ENCODE measurements around the gene KIFC1. TPM values are rescaled to one million over a fixed set of nuclear protein-coding genes. Genes with fewer than 3 reads are reported as not detected.
"Not testable (repeated sequence)": the region's sequence is repeated elsewhere in the genome, so short reads cannot be mapped to it uniquely, and the experiment has no call there.

KIFC1 gene
- total and polyA plus RNA-seq, 4 experiments from 2014 or later: 0.54 to 0.69 (median 0.61) TPM; not detected in 1

DNA sequence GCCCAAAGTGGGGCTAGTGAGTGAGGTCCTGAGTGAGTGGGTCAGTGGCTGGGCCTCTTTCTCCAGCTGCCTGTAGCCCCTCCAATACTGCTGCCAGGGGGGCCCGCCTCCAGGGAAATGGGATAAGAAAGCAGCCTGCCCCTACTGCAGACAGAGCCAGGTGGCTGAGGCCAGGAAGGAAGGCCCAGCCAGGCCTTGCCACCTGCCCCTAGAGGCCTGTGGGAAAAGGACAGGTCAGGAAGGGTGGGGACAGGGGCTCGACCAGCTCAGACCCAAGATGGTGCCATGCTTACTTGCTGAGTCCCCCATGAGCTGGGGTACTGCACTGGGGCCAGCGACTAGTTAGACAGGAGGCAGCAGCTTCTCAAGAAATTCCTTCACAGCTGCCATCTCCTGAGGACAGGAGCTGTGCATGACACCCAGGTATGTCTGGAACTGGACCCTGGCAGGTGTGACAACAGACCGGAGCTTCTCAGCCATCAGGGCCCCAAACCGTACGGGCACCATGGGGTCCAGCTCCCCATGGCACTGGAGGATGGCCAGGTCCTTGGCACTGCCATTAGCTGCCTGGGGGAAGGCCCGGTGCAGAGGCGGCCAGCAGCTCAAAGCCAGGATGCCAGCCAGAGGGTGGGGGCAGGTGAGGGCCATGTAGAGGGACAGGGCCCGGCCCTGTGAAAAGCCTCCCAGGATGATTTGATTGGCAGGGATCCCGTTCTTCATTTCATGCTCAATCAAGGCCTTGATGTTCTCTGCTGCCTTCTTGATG is 26.2 kb upstream of the KIFC1 start:
- H3K27me3 Mint-ChIP-seq; H3K36me3 Mint-ChIP-seq; H3K9me3 ChIP-seq (ENCODE audit: control insufficient read depth in 1 of 2, low read length in 2 of 2); H3K4me1 ChIP-seq (ENCODE audit: insufficient read depth, low read length); H3K27ac ChIP-seq (ENCODE audit: low read depth, low read length); H3K4me3 Mint-ChIP-seq; H3K27me3 ChIP-seq (ENCODE audit: insufficient read depth, low read length); H3K4me1 Mint-ChIP-seq; H3K36me3 ChIP-seq (ENCODE audit: insufficient read depth, low read length); intact Hi-C loops (cut with micrococcal nuclease); H3K4me3 ChIP-seq (ENCODE audit: low read length in 2 of 2); CTCF ChIA-PET (ENCODE audit: partially characterized antibody); POLR2A ChIA-PET (ENCODE audit: partially characterized antibody); H3K27ac Mint-ChIP-seq; H3K9me3 Mint-ChIP-seq; DNase-seq: not testable (repeated sequence)

DNA sequence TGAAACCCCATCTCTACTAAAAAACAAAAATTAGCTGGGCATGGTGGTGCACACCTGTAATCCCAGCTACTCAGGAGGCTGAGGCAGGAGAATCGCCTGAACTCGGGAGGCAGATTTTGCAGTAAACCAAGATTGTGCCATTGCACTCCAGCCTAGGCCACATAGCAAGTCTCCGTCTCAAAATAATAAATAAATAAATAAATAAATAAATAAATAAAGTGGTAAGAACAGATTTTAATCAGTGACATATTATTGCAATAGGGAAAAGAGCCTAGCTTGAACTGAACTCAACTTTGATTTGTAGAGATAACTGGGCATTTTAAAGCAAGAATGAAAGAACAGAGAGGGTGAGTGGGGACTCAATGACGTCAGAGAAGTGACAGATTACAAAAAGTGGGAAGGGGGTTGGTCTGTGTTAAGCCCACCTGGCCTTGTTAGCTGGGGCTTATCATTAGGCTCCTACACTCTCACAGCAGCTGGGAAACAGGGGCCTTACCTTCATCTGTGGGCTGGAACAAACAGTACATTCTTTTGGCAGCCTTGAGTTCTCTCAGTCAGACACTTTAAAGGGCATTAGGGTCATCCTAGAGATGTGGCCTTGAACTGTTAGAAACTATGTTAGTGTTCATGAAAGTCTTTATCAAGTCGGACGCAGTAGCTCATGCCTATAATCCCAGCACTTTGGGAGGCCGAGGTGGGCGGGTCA is 24.5 kb upstream of the KIFC1 start:
- Mint-ChIP-seq H3K4me1 (no peaks in the 10 kb centered on the region), H3K4me3 (no peak overlapping the region), H3K9me3 (no peaks in the 10 kb centered on the region), H3K36me3 (no peaks in the 10 kb centered on the region), H3K27ac (no peak overlapping the region), H3K27me3 (no peaks in the 10 kb centered on the region)
- intact Hi-C loops (cut with micrococcal nuclease): no loop called here
- Histone ChIP-seq H3K27ac (ENCODE audit: low read depth, low read length) (no peak overlapping the region), H3K4me3 (ENCODE audit: low read length in 2 of 2) (no peak overlapping the region), H3K36me3 (ENCODE audit: insufficient read depth, low read length) (no peaks in the 10 kb centered on the region), H3K4me1 (ENCODE audit: insufficient read depth, low read length) (no peaks in the 10 kb centered on the region), H3K27me3 (ENCODE audit: insufficient read depth, low read length) (no peaks in the 10 kb centered on the region), H3K9me3 (ENCODE audit: control insufficient read depth in 1 of 2, low read length in 2 of 2) (no peaks in the 10 kb centered on the region)
- DNase-seq: no peak
- CTCF ChIA-PET (ENCODE audit: partially characterized antibody): interaction anchor here (1.2 kb wide), 1 partner anchor 18 kb away, joined by 4 read pairs; no protein-coding TSS in a partner anchor
- POLR2A ChIA-PET (ENCODE audit: partially characterized antibody): interaction anchor here (0.7 to 0.8 kb wide), 2 partner anchors 22 to 103 kb away, joined by 3 read pairs; no protein-coding TSS in a partner anchor

DNA sequence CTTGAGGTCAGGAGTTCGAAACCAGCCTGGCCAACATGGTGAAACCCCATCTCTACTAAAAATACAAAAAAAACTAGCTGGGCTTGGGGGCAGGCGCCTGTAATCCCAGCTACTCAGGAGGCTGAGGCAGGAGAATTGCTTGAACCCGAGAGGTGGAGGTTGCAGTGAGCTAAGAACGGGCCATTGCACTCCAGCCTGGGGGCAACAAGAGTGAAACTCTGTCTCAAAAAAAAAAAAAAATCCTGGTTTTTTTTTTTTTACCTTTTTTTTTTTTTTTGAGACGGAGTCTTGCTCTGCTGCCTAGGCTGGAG is 24.0 kb upstream of the KIFC1 start:
- H3K4me1 ChIP-seq (ENCODE audit: insufficient read depth, low read length); H3K4me1 Mint-ChIP-seq; intact Hi-C loops (cut with micrococcal nuclease); DNase-seq; H3K9me3 ChIP-seq (ENCODE audit: control insufficient read depth in 1 of 2, low read length in 2 of 2); H3K27ac Mint-ChIP-seq; H3K4me3 Mint-ChIP-seq; H3K36me3 Mint-ChIP-seq; H3K4me3 ChIP-seq (ENCODE audit: low read length in 2 of 2); H3K27ac ChIP-seq (ENCODE audit: low read depth, low read length); H3K36me3 ChIP-seq (ENCODE audit: insufficient read depth, low read length); H3K27me3 ChIP-seq (ENCODE audit: insufficient read depth, low read length); H3K27me3 Mint-ChIP-seq; H3K9me3 Mint-ChIP-seq: not testable (repeated sequence)
- POLR2A ChIA-PET (ENCODE audit: partially characterized antibody): interaction anchor here (0.7 kb wide), 1 partner anchor 103 kb away, joined by 3 read pairs; no protein-coding TSS in a partner anchor
- CTCF ChIA-PET (ENCODE audit: partially characterized antibody): interaction anchor here (1.2 kb wide), 1 partner anchor 17 kb away, joined by 4 read pairs; no protein-coding TSS in a partner anchor

DNA sequence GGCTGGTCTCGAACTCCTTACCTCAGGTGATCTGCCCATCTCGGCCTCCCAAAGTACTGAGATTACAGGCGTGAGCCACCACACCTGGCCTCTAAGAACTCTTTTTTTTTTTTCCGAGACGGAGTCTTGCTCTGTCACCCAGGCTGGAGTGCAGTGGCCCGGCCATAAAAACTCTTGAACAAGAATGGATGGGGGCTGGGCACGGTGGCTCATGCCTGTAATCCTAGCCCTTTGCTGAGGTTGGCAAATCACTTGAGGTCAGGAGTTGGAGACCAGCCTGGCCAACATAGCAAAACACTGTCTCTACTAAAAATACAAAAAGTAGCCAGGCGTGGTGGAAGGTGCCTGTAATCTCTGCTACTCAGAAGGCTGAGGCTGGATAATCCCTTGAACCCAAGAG is 19.7 kb upstream of the KIFC1 start:
- POLR2A ChIA-PET (ENCODE audit: partially characterized antibody); CTCF ChIA-PET (ENCODE audit: partially characterized antibody); DNase-seq; H3K36me3 ChIP-seq (ENCODE audit: insufficient read depth, low read length); H3K27me3 ChIP-seq (ENCODE audit: insufficient read depth, low read length); H3K27ac Mint-ChIP-seq; H3K36me3 Mint-ChIP-seq; H3K27me3 Mint-ChIP-seq; H3K9me3 ChIP-seq (ENCODE audit: control insufficient read depth in 1 of 2, low read length in 2 of 2); H3K4me3 ChIP-seq (ENCODE audit: low read length in 2 of 2); H3K9me3 Mint-ChIP-seq; intact Hi-C loops (cut with micrococcal nuclease); H3K27ac ChIP-seq (ENCODE audit: low read depth, low read length); H3K4me3 Mint-ChIP-seq: not testable (repeated sequence)
- peaks cover 7 to 11% (median 11%) of the 10 kb centered on the region in 4 donors for H3K4me1 Mint-ChIP-seq
- peaks cover 18% of the 10 kb centered on the region for H3K4me1 ChIP-seq (ENCODE audit: insufficient read depth, low read length)

DNA sequence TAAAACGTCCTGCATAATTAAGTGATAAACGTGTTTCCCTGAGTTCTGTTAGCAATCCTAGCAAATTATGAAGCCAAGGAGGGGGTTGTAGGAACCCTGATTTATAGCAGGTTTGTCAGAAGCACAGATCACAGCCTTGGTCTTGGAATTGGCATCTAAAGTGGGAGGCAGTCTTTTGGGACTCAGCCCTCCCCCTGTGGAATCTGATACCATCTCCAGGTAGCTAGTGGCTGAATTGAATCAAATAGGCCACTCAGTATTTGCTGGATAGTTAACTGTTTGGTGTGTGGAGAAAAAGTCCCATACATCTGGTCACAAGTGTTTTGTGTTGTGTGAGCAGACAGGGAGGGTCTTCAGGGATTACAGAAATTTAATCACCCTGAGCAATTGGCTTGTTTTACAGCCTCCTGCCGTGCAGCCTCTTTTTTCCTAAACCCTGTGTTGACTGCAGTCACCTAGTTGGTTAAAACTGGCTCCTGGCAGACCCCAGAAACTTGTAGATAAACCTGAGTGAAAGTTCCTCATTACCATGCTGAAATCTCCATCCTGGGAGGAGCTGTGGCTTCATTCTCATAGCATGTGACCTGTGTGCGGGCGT is 19.0 kb upstream of the KIFC1 start:
- no peaks in the 10 kb centered on the region for H3K27me3 ChIP-seq (ENCODE audit: insufficient read depth, low read length)
- POLR2A ChIA-PET (ENCODE audit: partially characterized antibody): interaction anchor here (0.6 kb wide), 2 partner anchors 38 to 560 kb away, joined by 3 read pairs; no protein-coding TSS in a partner anchor

DNA sequence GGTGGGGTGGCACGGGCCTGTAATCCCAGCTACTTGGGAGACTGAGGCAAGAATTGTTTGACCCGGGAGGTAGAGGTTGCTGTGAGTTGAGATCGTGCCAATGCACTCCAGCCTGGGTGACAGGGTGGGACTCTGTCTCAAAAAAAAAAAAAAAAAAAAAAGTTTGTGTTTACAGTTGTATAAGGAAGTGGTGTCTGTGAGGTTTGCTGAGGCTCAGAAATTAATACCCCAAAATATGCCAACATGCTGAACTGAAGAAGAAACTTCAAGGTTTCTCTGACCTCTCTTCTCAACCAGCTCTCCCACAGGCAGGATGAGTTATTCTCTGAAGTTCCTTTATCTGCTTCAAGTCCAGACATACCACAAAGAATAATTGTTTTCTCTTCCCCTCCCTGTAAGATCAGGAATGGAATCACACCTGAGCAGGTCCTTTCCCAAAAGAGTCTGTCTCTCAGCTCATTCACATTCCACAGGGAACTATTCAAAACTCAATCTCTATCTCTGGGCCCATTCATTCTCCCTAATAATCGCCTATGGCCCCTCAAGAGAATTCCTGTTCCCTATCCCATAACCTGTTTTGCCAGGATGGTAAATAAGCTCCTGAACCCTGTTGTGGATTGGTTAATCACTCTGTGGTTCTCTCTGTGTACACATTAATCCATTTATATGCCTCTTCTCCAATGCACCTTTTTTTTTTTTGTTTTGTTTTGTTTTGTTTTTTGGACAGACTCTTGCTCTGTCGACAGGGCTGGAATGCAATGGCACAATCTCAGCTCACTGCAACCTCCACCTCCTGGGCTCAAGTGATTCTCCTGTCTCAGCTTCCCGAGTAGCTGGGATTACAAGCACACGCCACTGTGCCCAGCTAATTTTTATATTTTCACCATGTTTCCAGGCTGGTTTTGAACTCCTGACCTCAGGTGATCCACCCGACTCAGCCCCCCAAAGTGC is 17.4 kb upstream of the KIFC1 start:
- no peak overlapping the region for H3K27ac ChIP-seq (ENCODE audit: low read depth, low read length)
- H3K36me3 ChIP-seq (ENCODE audit: insufficient read depth, low read length): no peaks in the 10 kb centered on the region
- peaks cover 18% of the 10 kb centered on the region for H3K4me1 ChIP-seq (ENCODE audit: insufficient read depth, low read length)
- Mint-ChIP-seq H3K36me3 (no peaks in the 10 kb centered on the region), H3K4me1 (peaks cover 7 to 11% (median 11%) of the 10 kb centered on the region in 4 donors), H3K27ac (peak overlapping the region in 5 of 7 donors; percentile 5 to 74 (median 64)), H3K4me3 (no peak overlapping the region), H3K9me3 (no peaks in the 10 kb centered on the region), H3K27me3 (no peaks in the 10 kb centered on the region)
- POLR2A ChIA-PET (ENCODE audit: partially characterized antibody): interaction anchor here (0.6 to 1.1 kb wide), 4 partner anchors 79 to 479 kb away, joined by 3 read pairs; no protein-coding TSS in a partner anchor
- peak in 1 of 5 donors; percentile 3 for DNase-seq
- no peaks in the 10 kb centered on the region for H3K9me3 ChIP-seq (ENCODE audit: control insufficient read depth in 1 of 2, low read length in 2 of 2)
- no peak overlapping the region for H3K4me3 ChIP-seq (ENCODE audit: low read length in 2 of 2)
- CTCF ChIA-PET (ENCODE audit: partially characterized antibody): no interaction called here
- intact Hi-C loops (cut with micrococcal nuclease): no loop called here
- no peaks in the 10 kb centered on the region for H3K27me3 ChIP-seq (ENCODE audit: insufficient read depth, low read length)

More for the DNA sequence above, 19.0 kb upstream of the KIFC1 start:
- peaks cover 18% of the 10 kb centered on the region for H3K4me1 ChIP-seq (ENCODE audit: insufficient read depth, low read length)
- Mint-ChIP-seq H3K4me1 (peaks cover 7 to 11% (median 11%) of the 10 kb centered on the region in 4 donors), H3K9me3 (no peaks in the 10 kb centered on the region), H3K27ac (peak overlapping the region in 3 of 7 donors; percentile 14 to 53 (median 36)), H3K36me3 (no peaks in the 10 kb centered on the region), H3K27me3 (no peaks in the 10 kb centered on the region), H3K4me3 (no peak overlapping the region)
- H3K36me3 ChIP-seq (ENCODE audit: insufficient read depth, low read length): no peaks in the 10 kb centered on the region
- CTCF ChIA-PET (ENCODE audit: partially characterized antibody): no interaction called here
- H3K9me3 ChIP-seq (ENCODE audit: control insufficient read depth in 1 of 2, low read length in 2 of 2): no peaks in the 10 kb centered on the region
- no peak for DNase-seq
- H3K4me3 ChIP-seq (ENCODE audit: low read length in 2 of 2): no peak overlapping the region
- H3K27ac ChIP-seq (ENCODE audit: low read depth, low read length): no peak overlapping the region
- intact Hi-C loops (cut with micrococcal nuclease): no loop called here

Data from CD4-positive, alpha-beta memory T cell (primary cell).